ENCODE data around the gene PADI6.

Gene PADI6

GRCh38 chr1:17433261-17433660, 61.3 kb downstream of the PADI6 start:
- no peak overlapping the region for H3K4me3 ChIP-seq (ENCODE audit: insufficient read depth, low read length, poor library complexity, severe bottlenecking)
- peaks cover 15% of the 10 kb centered on the region for H3K36me3 ChIP-seq (ENCODE audit: low read length)
- no peaks in the 10 kb centered on the region for H3K27me3 ChIP-seq (ENCODE audit: low read length)
- no peaks in the 10 kb centered on the region for H3K9me2 ChIP-seq (replicated peaks; ENCODE audit: insufficient read depth, low read length)
- H3K9ac ChIP-seq (ENCODE audit: low read length) = no peak overlapping the region
- H4K20me1 ChIP-seq (ENCODE audit: low read depth, low read length) = peaks cover 48% of the 10 kb centered on the region
- H3K9me3 ChIP-seq (ENCODE audit: insufficient read depth, low read length) = no peaks in the 10 kb centered on the region
- peaks cover 84% of the 10 kb centered on the region for H3K79me2 ChIP-seq (ENCODE audit: insufficient read depth, low read length)
- H3K4me2 ChIP-seq (ENCODE audit: low read depth, low read length, poor library complexity, severe bottlenecking) = no peak overlapping the region
- TF ChIP-seq EZH2phosphoT487 (conservative IDR thresholded peaks at IDR 0.05; ENCODE audit: low read length) (no peak), CTCF (IDR thresholded peaks at IDR 0.05; ENCODE audit: insufficient read depth, low read length, poor library complexity, severe bottlenecking) (no peak)
- no peaks in the 10 kb centered on the region for H3F3A ChIP-seq (ENCODE audit: insufficient read depth)
- no peak overlapping the region for H3K27ac ChIP-seq (ENCODE audit: low read depth, low read length)
- no peak overlapping the region for H2AFZ ChIP-seq (ENCODE audit: low read depth, low read length, severe bottlenecking)

- H3K9me3 ChIP-seq (ENCODE audit: insufficient read depth, low read length) = no peaks in the 10 kb centered on the region
- no peak overlapping the region for H3K27ac ChIP-seq (ENCODE audit: low read depth, low read length)
- peaks cover 14% of the 10 kb centered on the region for H3K36me3 ChIP-seq (ENCODE audit: low read length)
- 0 out of 2 replicates have a peak, but pooled peaks cover 2% of the 10 kb centered on the region for H3F3A ChIP-seq (ENCODE audit: insufficient read depth)
- H3K79me2 ChIP-seq (ENCODE audit: insufficient read depth, low read length) = peaks cover 84% of the 10 kb centered on the region
- no peak overlapping the region for H3K4me3 ChIP-seq (ENCODE audit: insufficient read depth, low read length, poor library complexity, severe bottlenecking)
- TF ChIP-seq CTCF (IDR thresholded peaks at IDR 0.05; ENCODE audit: insufficient read depth, low read length, poor library complexity, severe bottlenecking) (no peak), EZH2phosphoT487 (conservative IDR thresholded peaks at IDR 0.05; ENCODE audit: low read length) (no peak)
- H3K9me2 ChIP-seq (replicated peaks; ENCODE audit: insufficient read depth, low read length) = no peaks in the 10 kb centered on the region
- peaks cover 41% of the 10 kb centered on the region for H4K20me1 ChIP-seq (ENCODE audit: low read depth, low read length)
- H3K4me2 ChIP-seq (ENCODE audit: low read depth, low read length, poor library complexity, severe bottlenecking) = no peak overlapping the region
- H2AFZ ChIP-seq (ENCODE audit: low read depth, low read length, severe bottlenecking) = no peak overlapping the region
- H3K9ac ChIP-seq (ENCODE audit: low read length) = no peak overlapping the region
- no peaks in the 10 kb centered on the region for H3K27me3 ChIP-seq (ENCODE audit: low read length)
Observed at GRCh38 chr1:17434016-17434415, 62.0 kb downstream of the PADI6 start.

DNA sequence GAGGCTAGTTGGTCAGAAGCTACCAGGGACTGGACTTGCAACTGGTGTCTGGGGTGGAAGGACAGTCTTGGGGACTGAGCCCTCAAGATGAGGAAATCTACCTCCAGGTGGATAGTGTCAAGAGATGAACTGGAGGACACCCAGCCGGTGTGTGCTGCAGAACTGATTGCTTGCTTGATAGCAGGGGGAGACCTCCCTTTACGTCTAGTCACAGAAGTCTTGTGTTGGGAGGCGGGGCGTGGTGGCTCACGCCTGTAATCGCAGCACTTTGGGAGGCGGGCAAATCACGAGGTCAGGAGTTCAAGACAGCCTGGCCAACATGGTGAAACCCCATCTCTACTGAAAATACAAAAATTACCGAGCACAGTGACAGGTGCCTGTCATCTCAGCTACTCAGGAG, 62.6 kb downstream of the PADI6 start:
- H4K20me1 ChIP-seq (ENCODE audit: low read depth, low read length) = peaks cover 35% of the 10 kb centered on the region
- no peak overlapping the region for H3K4me2 ChIP-seq (ENCODE audit: low read depth, low read length, poor library complexity, severe bottlenecking)
- no peak overlapping the region for H3K4me3 ChIP-seq (ENCODE audit: insufficient read depth, low read length, poor library complexity, severe bottlenecking)
- no peak overlapping the region for H3K27ac ChIP-seq (ENCODE audit: low read depth, low read length)
- H3K9me3 ChIP-seq (ENCODE audit: insufficient read depth, low read length) = no peaks in the 10 kb centered on the region
- no peak overlapping the region for H2AFZ ChIP-seq (ENCODE audit: low read depth, low read length, severe bottlenecking)
- H3K27me3 ChIP-seq (ENCODE audit: low read length) = no peaks in the 10 kb centered on the region
- H3F3A ChIP-seq (ENCODE audit: insufficient read depth) = peaks cover 7% of the 10 kb centered on the region; the same call in 1 of the 2 replicates
- H3K79me2 ChIP-seq (ENCODE audit: insufficient read depth, low read length) = peaks cover 82% of the 10 kb centered on the region
- H3K9me2 ChIP-seq (replicated peaks; ENCODE audit: insufficient read depth, low read length) = no peaks in the 10 kb centered on the region
- no peak overlapping the region for H3K9ac ChIP-seq (ENCODE audit: low read length)
- TF ChIP-seq CTCF (IDR thresholded peaks at IDR 0.05; ENCODE audit: insufficient read depth, low read length, poor library complexity, severe bottlenecking) = no peak
- TF ChIP-seq EZH2phosphoT487 (conservative IDR thresholded peaks at IDR 0.05; ENCODE audit: low read length) = no peak
- peaks cover 13% of the 10 kb centered on the region for H3K36me3 ChIP-seq (ENCODE audit: low read length)

Data from SU-DHL-6 (cell line).